Ecto neural progenitor cell (in vitro differentiated cells): Measurements from ENCODE around the gene ATP1A3.
"Not testable (repeated sequence)": the region's sequence is repeated elsewhere in the genome, so short reads cannot be mapped to it uniquely, and the experiment has no call there.

Source experiments
- DNase-seq: peaks from one replicate; pipeline ENCODE4 v3.0.0-alpha.2; 2018; ENCODE audit warnings: low spot score

The ATP1A3 gene

GRCh38 chr19:41945135-41945766 is 48.8 kb downstream of the ATP1A3 start:
- DNase-seq = no peak

GRCh38 chr19:41944336-41944735 is 49.7 kb downstream of the ATP1A3 start:
- DNase-seq = no peak

- no peak for DNase-seq
Measured at GRCh38 chr19:41941410-41942202, 52.4 kb downstream of the ATP1A3 start.

GRCh38 chr19:41940731-41941409 is 53.2 kb downstream of the ATP1A3 start:
- no peak for DNase-seq

GRCh38 chr19:41939861-41940730 is 53.9 kb downstream of the ATP1A3 start:
- DNase-seq = peak; percentile 70

GRCh38 chr19:41939209-41939608 is 54.8 kb downstream of the ATP1A3 start:
- not testable (repeated sequence) for DNase-seq

GRCh38 chr19:41937525-41938468 is 56.2 kb downstream of the ATP1A3 start:
- no peak for DNase-seq

GRCh38 chr19:41936961-41937360 is 57.1 kb downstream of the ATP1A3 start:
- no peak for DNase-seq

- DNase-seq = no peak
Measured at GRCh38 chr19:41936416-41936850, 57.6 kb downstream of the ATP1A3 start.

GRCh38 chr19:41935760-41936415 is 58.1 kb downstream of the ATP1A3 start:
- no peak for DNase-seq

GRCh38 chr19:41934849-41935374 is 59.1 kb downstream of the ATP1A3 start:
- DNase-seq = peak; percentile 90

GRCh38 chr19:41933693-41934426 is 60.2 kb downstream of the ATP1A3 start:
- DNase-seq = no peak

- DNase-seq = no peak
Measured at GRCh38 chr19:41932720-41933332, 61.2 kb downstream of the ATP1A3 start.

- DNase-seq = no peak
Measured at GRCh38 chr19:41932259-41932719, 61.7 kb downstream of the ATP1A3 start.

GRCh38 chr19:41930926-41931592 is 63.0 kb downstream of the ATP1A3 start:
- no peak for DNase-seq

GRCh38 chr19:41930322-41930722 is 63.7 kb downstream of the ATP1A3 start:
- DNase-seq = no peak

- no peak for DNase-seq
Measured at GRCh38 chr19:41929536-41930071, 64.4 kb downstream of the ATP1A3 start.
